ENCODE results near the gene JAGN1.
"Not testable (repeated sequence)": the region's sequence is repeated elsewhere in the genome, so short reads cannot be mapped to it uniquely, and the experiment has no call there.

The JAGN1 gene

DNA sequence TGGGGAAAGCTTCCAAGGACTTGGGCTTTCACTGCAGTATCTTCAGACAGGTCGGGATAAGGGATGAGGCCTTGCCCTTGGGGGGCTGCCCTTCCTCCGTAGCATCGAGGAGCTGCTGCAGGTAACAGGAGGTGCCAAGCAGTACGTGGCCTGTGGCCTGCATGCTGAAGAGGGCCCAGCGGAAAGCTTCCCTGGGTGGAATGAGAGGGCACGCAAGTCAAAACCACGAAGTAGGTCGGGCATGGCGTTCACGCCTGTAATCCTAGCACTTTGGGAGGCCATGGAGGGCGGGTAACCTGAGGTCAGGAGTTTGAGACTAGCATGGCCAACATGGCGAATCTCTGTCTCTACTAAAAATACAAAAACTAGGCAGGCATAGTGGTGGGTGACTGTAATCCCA lies 23.3 kb upstream of the JAGN1 start:
- DNase-seq (ENCODE audit: low read depth) = no peak

DNA sequence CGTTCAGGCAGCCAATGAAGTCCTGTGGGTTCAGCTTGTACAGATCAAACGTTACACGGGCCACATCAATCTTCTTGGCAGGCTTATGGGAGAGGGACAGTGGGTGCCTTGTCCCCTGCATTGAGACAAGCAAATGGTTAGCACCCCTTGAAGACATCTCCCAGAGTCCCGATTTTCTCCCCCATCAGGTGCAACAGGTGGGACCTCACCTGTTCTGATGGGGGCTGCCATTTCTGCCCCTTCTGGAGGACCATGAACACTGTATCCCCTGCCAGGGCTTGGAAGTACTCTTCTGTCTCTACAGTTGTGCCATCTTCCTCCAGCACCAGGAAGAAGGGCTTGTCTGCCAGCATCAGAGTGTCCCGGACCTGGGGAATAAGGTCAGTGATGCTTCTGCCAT lies 20.5 kb upstream of the JAGN1 start:
- DNase-seq (ENCODE audit: low read depth) = no peak

GRCh38 chr3:9870978-9871377 lies 19.4 kb upstream of the JAGN1 start:
- DNase-seq (ENCODE audit: low read depth) = no peak

- not testable (repeated sequence) for DNase-seq (ENCODE audit: low read depth)
Observed at GRCh38 chr3:9872067-9872466, 18.3 kb upstream of the JAGN1 start.

DNA sequence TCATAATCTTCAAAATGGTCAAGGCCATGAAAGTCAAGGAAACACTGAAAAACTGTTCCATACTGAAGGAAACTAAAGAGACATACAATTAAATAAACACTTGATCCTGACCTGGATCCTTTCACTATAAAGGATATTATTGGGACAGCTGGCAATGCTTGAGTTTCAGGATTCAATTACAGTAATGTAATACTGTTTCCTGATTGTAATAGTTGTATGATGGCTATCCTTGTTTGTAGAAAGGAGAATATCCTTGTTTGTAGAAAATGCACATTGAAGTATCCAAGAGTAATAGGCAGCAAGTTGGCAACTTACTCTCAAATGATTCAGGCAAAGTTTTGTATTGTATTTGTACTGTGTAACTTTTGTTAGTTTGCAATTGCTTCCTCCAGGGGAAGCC lies 15.0 kb upstream of the JAGN1 start:
- no peak for DNase-seq (ENCODE audit: low read depth)

DNA sequence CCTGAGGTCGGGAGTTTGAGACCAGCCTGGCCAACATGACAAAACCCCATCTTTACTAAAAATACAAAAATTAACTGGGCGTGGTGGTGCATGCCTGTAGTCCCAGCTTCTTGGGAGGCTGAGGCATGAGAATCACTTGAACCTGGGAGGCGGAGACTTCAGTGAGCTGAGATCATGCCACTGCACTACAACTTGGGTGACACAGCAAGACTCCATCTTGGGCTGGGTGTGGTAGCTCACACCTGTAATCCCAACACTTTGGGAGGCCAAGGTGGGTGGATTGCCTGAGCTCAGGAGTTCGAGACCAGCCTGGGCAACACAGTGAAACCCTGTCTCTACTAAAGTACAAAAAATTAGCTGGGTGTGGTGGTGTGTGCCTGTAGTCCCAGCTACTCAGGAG lies 14.2 kb upstream of the JAGN1 start:
- not testable (repeated sequence) for DNase-seq (ENCODE audit: low read depth)

DNA sequence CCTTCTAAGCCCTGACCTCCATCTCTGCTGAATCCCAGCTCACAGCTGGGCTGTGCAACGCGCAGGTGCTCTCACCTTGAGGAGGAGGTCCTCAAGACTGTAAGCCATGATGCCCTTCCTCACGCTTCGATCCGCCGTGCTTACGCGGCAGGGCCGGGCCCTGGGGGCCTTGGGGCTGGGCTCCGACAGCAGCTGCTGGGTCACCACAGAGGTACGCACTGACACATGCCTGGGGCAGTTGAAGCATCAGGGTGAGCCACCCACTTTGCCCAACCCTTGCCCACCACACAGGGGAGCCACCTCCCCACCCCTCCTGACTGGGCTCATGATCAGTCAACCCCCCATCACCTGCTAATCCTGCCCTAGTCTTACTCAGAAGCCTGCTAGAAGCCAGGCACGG lies 13.4 kb upstream of the JAGN1 start:
- no peak for DNase-seq (ENCODE audit: low read depth)

DNA sequence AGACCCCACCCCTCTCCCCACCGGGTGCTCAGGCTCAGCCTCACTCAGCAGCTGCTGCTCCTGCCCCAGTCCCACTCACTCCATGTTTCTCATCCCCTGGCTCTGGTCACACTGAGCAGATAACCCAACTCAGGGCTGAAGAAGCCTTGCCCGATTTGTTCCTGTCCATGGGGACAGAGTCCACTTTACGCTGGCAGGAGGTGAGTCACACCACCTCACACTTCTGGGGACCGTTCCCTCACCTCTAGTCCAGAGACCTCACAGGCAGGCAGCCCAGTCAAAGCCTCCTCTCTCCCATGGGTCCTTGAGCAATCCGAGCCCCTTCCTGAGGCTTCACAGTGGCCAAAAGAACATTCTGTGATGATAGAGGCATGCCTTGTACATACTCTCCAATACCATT lies 11.7 kb upstream of the JAGN1 start:
- DNase-seq (ENCODE audit: low read depth) = no peak

- DNase-seq (ENCODE audit: low read depth) = no peak
Observed at GRCh38 chr3:9879830-9880549, 10.4 kb upstream of the JAGN1 start, which contains the start of gene CIDEC. Gene CIDEC, minus strand, starts transcription at chr3:9880253. Its CDS starts 1,767 bp downstream, at chr3:9878486.

- DNase-seq (ENCODE audit: low read depth) = no peak
Observed at GRCh38 chr3:9881441-9881840, 9.0 kb upstream of the JAGN1 start.

DNA sequence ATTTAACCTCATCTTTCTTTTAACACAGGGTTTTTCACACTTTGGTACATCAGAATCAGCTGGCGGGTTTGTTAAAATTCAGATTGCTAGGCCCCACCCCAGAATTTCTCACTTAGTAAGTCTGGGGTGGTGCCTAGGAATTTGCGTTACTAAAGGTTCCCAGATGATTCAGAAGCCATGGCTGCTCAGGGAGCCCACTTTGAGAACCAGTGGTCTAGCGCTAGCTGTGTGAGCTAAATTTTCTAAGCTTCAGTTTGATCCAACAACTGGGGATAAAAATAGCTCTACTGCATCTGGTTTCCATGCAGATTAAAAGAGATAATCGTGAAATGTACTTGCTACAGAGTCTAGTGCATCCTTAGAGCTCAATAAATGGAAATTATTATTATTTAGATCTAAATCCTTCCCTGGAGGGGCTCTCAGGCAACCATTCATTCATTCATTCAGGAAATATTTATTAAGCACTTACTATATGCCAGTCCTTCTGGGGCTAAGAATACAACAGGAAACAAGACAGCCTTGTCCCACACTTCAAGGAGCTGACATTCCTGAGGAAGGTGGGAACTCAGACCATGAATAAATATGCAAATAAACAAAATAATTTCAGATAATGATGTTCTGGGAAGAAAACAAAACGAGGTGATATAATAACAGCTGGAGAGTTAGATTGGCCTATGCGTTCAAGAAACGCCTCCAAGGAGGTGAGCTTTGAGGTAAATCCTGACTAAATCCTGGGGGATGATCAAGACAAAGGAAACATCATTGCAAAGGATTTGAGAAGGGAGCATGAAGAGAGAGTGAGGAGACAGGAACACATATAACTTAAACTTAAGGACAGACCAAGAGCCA lies 6.5 kb upstream of the JAGN1 start:
- DNase-seq (ENCODE audit: low read depth) = no peak

DNA sequence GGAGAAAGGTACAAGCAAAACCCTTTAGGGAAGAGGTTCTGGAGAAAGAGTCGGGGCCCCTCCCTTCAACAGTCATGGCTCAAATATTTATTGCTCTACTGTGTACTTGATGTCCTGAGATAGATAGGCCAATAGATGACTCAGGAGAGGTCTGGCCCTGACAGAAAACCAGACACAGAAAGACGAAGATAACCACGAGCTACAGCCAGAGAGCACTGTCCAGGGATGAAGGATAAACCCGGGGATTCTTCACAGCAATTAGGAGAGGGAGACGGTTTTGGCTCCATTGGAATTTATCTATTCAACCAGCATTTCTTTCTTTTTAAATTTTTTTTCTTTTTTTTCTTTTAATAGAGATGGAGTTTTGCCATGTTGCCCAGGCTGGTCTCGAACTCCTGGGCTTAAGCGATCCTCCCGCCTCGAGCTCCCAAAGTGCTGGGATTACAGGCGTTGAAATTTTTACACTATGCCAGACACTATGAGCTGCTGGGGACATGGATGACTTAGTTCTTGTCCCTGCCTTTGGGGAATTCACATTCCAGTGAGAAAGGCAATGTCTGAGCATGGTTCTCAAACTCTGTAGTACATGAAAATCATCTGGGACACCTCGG lies 5.8 kb upstream of the JAGN1 start:
- DNase-seq (ENCODE audit: low read depth) = no peak

- no peak for DNase-seq (ENCODE audit: low read depth)
Observed at GRCh38 chr3:9886328-9886727, 4.1 kb upstream of the JAGN1 start.

DNA sequence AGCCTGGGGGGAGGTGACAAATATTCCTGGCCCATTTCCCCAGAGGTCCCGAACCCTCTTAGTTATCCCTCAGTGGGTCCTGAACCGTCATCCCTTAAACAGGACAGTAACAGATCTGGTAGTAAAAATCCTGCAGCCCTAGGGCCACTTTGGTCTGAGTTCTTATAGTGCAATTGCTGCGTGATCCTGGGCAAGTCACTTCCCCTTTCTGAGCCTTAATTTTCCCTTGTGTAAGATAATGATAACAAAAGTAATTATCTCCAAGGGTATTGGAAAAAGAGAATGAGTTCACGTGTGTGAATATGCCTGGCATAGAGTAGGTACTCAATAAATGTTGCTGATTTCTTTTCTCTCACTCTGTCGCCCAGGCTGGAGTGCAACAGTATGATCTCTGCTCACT lies 2.9 kb upstream of the JAGN1 start:
- DNase-seq (ENCODE audit: low read depth) = no peak

GRCh38 chr3:9888540-9888939 lies 1.9 kb upstream of the JAGN1 start:
- no peak for DNase-seq (ENCODE audit: low read depth)

DNA sequence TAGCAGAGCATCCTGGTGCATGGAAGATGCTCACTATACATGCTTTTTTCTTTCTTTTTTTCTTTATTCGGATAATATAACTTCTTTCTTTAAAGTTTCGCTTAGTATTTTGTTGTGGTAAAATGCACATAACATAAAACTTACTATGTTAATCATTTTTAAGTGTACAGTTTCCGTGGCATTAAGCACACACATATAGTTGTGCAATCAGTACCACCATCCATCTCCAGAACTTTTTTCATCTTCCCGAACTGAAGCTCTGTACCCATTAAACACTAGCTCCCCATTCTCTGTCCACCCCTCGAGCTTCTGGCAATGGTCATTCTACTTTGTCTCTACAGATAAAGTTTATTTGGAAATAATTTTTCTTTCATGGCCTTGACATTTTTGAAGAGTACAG lies 1.0 kb upstream of the JAGN1 start:
- no peak for DNase-seq (ENCODE audit: low read depth)

DNA sequence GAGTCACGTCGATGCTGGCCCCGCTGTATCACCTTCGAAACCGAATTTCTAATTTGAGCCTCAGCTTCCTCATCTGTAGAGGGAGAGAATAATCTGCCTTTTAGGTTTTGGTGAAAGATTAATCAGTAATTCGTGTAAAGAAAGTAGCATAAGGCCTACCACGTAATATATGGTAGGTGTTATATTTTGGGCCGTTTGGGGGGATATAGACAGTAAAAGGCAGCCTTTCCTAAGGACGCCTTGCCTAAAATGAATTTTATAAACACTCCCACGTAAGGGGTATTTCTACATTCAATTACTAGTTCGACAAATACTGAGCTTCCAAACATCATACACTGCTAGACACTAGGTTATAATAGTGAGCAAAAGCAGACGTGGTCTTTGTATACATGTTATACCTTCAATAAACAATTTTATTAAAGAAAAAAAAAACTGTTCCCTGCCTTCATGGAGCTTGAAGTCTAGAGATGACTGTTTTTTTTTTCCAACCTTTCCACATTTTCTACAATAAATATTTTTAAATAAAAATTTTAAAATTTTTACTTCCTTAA lies 737 bp downstream of the JAGN1 start:
- DNase-seq (ENCODE audit: low read depth) = no peak

- no peak for DNase-seq (ENCODE audit: low read depth)
Observed at GRCh38 chr3:9893739-9894138, 3.3 kb downstream of the JAGN1 start.

DNA sequence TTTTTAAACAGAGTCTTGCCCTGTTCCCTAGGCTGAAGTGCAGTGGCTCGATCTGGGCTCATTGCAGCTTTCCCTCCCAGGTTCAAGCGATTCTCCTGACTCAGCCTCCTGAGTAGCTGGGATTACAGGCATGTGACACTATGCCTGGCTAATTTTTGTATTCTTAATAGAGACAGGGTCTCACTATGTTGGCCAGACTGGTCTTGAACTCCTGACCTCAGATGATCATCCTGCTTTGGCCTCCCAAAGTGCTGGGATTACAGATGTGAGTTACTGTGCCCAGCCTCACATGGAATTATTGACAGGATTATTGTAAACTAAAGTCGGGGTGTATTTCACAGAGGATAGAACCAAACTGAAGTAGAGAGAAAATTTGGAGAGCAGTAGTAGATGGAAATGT lies 5.3 kb downstream of the JAGN1 start:
- not testable (repeated sequence) for DNase-seq (ENCODE audit: low read depth)

DNA sequence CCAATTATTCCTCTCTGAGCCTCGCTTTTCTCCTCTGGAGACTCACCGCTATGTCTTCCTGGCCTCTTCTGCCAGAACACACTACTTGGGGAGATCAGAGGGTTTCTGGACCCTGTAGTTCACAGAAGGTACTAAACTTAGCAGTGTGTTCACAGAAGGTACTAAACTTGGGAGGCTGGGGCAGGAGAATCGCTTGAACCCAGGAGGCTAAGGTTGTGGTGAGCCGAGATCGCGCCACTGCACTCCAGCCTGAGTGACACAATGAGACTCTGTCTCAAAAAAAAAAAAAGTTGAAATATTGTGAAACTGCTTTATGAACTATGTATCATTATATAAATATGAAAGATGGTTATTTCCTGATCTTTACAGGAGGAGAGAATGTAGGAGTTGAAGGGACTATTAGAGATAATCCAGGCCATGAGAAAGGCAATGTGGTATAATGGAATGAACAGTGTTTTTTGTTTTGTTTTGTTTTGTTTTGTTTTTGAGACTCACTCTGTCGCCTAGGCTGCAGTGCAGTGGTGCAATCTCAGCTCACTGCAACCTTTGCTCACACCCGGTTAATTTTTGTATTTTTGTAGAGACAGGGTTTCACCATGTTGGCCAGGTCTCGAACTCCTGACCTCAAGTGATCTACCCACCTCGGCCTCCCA lies 6.5 kb downstream of the JAGN1 start:
- DNase-seq (ENCODE audit: low read depth) = not testable (repeated sequence)

DNA sequence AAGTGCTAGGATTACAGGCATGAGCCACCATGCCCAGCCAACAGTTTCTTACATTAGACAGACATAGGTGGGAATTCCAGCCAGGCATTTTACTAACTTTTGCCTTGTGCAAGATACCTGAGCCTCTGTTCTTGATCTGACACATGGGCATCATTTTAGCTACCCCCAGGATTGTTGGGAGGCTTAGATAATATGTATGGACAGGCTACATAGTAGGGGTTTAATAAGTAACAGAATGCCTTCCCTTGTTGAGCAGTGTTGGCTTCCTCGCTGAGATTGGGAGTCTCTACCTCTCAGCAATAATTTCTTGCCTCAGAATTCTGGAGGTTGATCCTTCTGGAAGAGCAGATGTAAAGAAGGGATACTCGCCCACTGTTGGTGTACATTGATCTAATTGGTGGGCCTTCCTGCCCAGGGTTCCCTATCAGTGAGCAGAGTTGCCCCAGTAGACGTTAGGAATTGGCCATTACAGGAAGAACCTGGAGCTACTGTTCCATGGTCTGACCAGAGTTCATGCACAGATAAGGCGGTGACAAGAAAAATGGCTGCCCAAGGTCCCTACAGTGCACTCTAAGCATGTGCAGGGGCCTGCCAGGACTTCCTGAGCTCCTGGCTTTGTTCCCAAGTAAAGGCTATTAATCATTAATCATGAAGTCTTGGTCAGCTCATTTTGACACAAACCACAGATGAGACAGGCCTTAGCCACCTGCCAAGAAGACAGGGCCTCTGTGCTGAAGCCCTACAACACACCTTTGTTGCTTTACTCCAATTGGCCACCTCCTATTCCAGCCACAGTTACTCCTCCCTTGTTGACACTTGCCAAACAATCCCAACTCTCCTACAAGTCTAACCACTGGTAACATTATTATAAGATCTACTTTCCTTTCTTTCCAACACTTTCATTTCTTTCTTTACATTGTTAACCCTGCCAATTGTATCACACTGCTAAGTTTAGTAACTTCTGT lies 7.3 kb downstream of the JAGN1 start:
- no peak for DNase-seq (ENCODE audit: low read depth)
